SU-DHL-6 (cell line): ENCODE results near the gene IFT43.

Experiments
- CTCF ChIP-seq: fragments of 200-600 bp; sonication (generic); IDR thresholded peaks from one replicate; pipeline ENCODE4 v1.5.1; 2017; ENCODE audit warnings: antibody characterized with exemption, mild to moderate bottlenecking, low read length, moderate library complexity; ENCODE audit not compliant: insufficient read depth, poor library complexity, severe bottlenecking
- EZH2phosphoT487 ChIP-seq: fragments of 200-600 bp; sonication (generic), shearing (Covaris generic); conservative IDR thresholded peaks from 2 replicates; pipeline ENCODE4 v1.6.1; 2018; ENCODE audit warnings: mild to moderate bottlenecking, antibody characterized with exemption, low read length, moderate library complexity, mixed read lengths

GRCh38 chr14:76022991-76023390, 37.4 kb downstream of the IFT43 start:
- no peak for TF ChIP-seq CTCF
- TF ChIP-seq EZH2phosphoT487 = no peak
